Calu3 (cell line): Measurements from ENCODE around the gene ITPK1. TPM values are rescaled to one million over a fixed set of nuclear protein-coding genes. Genes with fewer than 3 reads are reported as not detected.

ENCODE experiments used
- BruUV-seq: library from RNA; stranded (reverse); fragments of 400-500 nt; replicated peaks from 2 replicates; lab custom pipeline; 2021; lab: Mats Ljungman, UMichigan
- CTCF ChIA-PET: fragments of 300-600 bp; sonication (Branson Sonifier 250); formaldehyde crosslinking; loops from one replicate; lab custom pipeline; 2022; ENCODE audit warnings: antibody characterized with exemption; lab: Charles Lee
- DNase-seq: peaks from one replicate; pipeline ENCODE4 v3.0.0; 2022
- H3K27ac Mint-ChIP-seq: one replicate; pipeline ENCODE4 v1.8.0; 2022; ENCODE audit warnings: mixed read lengths; ENCODE audit not compliant: unreplicated experiment
- H3K27me3 Mint-ChIP-seq: one replicate; pipeline ENCODE4 v1.8.0; 2022; ENCODE audit warnings: mixed read lengths; ENCODE audit not compliant: unreplicated experiment
- H3K36me3 Mint-ChIP-seq: one replicate; pipeline ENCODE4 v1.8.0; 2022; ENCODE audit warnings: mild to moderate bottlenecking, moderate library complexity, mixed read lengths; ENCODE audit not compliant: insufficient read depth, unreplicated experiment
- H3K4me1 Mint-ChIP-seq: one replicate; pipeline ENCODE4 v1.8.0; 2022; ENCODE audit warnings: mild to moderate bottlenecking, low read depth, mixed read lengths; ENCODE audit not compliant: unreplicated experiment
- H3K4me3 Mint-ChIP-seq: one replicate; pipeline ENCODE4 v1.8.0; 2022; ENCODE audit warnings: mild to moderate bottlenecking, low read depth, moderate library complexity, mixed read lengths; ENCODE audit not compliant: unreplicated experiment
- H3K9me3 Mint-ChIP-seq: one replicate; pipeline ENCODE4 v1.8.0; 2022; ENCODE audit warnings: low read depth, mixed read lengths; ENCODE audit not compliant: unreplicated experiment
- intact Hi-C: fragments of 100-400 bp; cut with micrococcal nuclease; formaldehyde crosslinking; loops from one replicate; pipeline ENCODE4 v1.10.0; 2022; ENCODE audit not compliant: unreplicated experiment
- total RNA-seq: library from RNA; stranded (reverse); gene quantifications from 2 replicates; pipeline ENCODE4 v1.2.3, GENCODE V29; 2022
- TF ChIP-seq, protein P1 (sequence below): fragments of 200-600 bp; IDR thresholded peaks from one replicate; pipeline ENCODE4 v1.8.0; 2022; ENCODE audit warnings: antibody characterized with exemption; ENCODE audit not compliant: unreplicated experiment

Gene ITPK1
- total RNA-seq, 1 experiment from 2014 or later, result 94.3 TPM

DNA sequence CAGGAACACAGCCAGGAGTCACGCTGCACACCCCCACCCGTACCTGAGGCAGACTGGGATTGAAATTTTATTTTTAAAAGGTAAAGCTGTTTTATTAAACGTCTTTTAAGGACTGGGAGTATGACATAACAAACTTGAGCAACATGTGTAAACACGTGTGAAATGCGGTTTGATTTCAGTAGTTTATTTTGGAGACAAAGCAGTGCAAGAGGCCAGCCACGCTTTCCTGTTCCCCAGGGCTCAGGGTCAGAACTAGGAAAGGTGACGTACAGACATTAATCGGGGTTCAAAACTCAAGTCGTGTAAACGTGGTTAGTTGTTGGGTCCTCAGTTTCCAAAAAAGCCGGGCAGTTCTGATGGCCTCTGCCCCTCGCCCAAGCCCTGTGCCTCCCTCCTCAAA is 176.0 kb downstream of the ITPK1 start:
- no peak for DNase-seq
- Mint-ChIP-seq H3K9me3 (no peaks in the 10 kb centered on the region), H3K4me1 (no peaks in the 10 kb centered on the region), H3K4me3 (no peak overlapping the region), H3K27me3 (no peaks in the 10 kb centered on the region), H3K27ac (no peak overlapping the region), H3K36me3 (peaks cover 28% of the 10 kb centered on the region)
- CTCF ChIA-PET, result no interaction called here
- intact Hi-C loops, result no loop called here
- TF ChIP-seq, protein P1, sequence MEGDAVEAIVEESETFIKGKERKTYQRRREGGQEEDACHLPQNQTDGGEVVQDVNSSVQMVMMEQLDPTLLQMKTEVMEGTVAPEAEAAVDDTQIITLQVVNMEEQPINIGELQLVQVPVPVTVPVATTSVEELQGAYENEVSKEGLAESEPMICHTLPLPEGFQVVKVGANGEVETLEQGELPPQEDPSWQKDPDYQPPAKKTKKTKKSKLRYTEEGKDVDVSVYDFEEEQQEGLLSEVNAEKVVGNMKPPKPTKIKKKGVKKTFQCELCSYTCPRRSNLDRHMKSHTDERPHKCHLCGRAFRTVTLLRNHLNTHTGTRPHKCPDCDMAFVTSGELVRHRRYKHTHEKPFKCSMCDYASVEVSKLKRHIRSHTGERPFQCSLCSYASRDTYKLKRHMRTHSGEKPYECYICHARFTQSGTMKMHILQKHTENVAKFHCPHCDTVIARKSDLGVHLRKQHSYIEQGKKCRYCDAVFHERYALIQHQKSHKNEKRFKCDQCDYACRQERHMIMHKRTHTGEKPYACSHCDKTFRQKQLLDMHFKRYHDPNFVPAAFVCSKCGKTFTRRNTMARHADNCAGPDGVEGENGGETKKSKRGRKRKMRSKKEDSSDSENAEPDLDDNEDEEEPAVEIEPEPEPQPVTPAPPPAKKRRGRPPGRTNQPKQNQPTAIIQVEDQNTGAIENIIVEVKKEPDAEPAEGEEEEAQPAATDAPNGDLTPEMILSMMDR, result no peak
- no TSS peak for BruUV-seq

DNA sequence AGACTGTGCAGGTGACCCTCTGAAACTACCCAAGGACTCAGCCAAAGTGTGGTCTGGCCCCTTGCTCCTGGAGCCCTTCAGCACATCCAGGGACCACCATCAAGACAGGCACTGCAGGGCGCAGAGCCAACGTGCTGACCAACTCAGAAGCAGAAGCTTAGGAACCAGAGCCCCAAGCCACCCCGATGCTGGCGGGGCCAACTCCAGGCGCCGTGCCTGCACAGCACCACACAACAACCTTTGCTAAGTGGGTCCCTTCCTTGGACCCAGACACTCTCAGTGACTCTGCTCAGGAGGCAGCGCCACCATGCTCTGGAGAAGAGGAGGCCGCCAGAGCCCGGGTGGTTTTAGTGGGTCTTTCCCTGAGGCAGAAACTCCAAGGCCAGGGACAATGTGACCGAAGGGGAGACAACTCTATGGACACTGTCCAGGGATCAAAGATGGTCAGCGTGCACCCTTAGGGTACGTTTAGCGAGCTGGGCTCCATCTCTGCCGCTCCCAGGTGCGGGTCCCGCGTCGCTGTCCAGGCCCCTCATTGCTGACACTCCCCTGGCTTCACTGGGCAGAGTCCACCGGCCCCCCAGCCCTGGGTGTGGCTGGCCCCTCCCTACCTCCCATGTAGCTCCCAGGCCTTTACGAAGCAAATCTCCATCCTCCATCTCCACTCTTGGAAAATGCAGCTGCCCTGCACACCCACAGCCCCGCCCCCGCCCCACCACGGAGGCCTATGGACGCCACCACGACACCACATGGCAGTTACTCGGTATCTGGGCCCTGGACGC is 176.6 kb downstream of the ITPK1 start:
- CTCF ChIA-PET, result no interaction called here
- intact Hi-C loops, result no loop called here
- Mint-ChIP-seq H3K4me3 (no peak overlapping the region), H3K27me3 (no peaks in the 10 kb centered on the region), H3K9me3 (no peaks in the 10 kb centered on the region), H3K4me1 (no peaks in the 10 kb centered on the region), H3K27ac (no peak overlapping the region), H3K36me3 (peaks cover 22% of the 10 kb centered on the region)
- TF ChIP-seq, protein P1, result no peak
- no peak for DNase-seq
- BruUV-seq, result no TSS peak

DNA sequence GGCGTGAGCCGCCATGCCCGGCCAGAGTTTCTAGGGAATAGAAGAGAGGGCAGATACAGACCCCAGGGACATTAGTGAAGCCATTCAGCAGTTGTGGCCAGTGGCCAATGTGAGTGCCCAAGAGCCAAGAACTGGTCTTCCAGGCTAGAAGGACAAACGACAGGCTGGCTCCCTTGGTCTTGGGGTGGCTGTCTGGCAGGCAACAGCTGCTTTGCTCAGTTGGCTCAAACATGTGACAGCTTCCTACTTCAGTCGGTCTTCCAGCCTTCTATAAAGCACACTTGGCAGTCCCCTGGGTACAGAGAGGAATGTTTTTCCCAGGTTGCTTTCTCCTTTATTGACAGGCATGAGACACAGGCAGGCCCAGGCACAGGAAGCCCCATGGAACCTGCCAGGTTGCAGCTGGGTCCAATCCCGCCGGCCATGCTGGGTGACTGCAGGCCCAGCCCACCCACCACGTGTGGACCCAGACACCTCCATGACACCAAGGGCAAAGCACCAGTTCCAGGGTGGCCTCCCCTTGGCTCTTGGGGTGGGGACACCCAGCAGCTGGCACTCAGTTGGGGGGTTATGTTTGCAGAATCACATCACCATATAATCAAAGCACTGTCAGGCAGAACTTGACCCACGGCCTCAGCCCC is 177.4 kb downstream of the ITPK1 start:
- peaks cover 24% of the 10 kb centered on the region for H3K36me3 Mint-ChIP-seq
- no peak overlapping the region for H3K4me3 Mint-ChIP-seq
- DNase-seq, result no peak
- H3K27me3 Mint-ChIP-seq, result no peaks in the 10 kb centered on the region
- no TSS peak for BruUV-seq
- CTCF ChIA-PET, result no interaction called here
- intact Hi-C loops, result no loop called here
- TF ChIP-seq, protein P1, result no peak
- H3K27ac Mint-ChIP-seq, result no peak overlapping the region
- no peaks in the 10 kb centered on the region for H3K9me3 Mint-ChIP-seq
- no peaks in the 10 kb centered on the region for H3K4me1 Mint-ChIP-seq

- H3K4me1 Mint-ChIP-seq, result no peaks in the 10 kb centered on the region
- no TSS peak for BruUV-seq
- H3K4me3 Mint-ChIP-seq, result no peak overlapping the region
- TF ChIP-seq, protein P1, result no peak
- no peak overlapping the region for H3K27ac Mint-ChIP-seq
- DNase-seq, result peak; percentile 33
- H3K36me3 Mint-ChIP-seq, result peaks cover 25% of the 10 kb centered on the region
- CTCF ChIA-PET, result no interaction called here
- H3K9me3 Mint-ChIP-seq, result no peaks in the 10 kb centered on the region
- intact Hi-C loops, result no loop called here
- H3K27me3 Mint-ChIP-seq, result no peaks in the 10 kb centered on the region
Measured at GRCh38 chr14:92937051-92937937, 178.4 kb downstream of the ITPK1 start.
